Activated B cell treated with CpG ODN at 0.5 μM for 24 hours (primary cell): ENCODE data around the gene C9orf43. TPM values are rescaled to one million over a fixed set of nuclear protein-coding genes. Genes with fewer than 3 reads are reported as not detected.

Experiments used
- ATAC-seq: fragments of 200-7000 bp; cut with Tn5 transposase; one replicate; pipeline ENCODE4 v1.10.0; 2021; ENCODE audit warnings: low read depth, mild to moderate bottlenecking, moderate library complexity
- CTCF ChIA-PET: fragments of 350-600 bp; sonication (Branson Sonifier 250); formaldehyde crosslinking; loops from one replicate; lab custom pipeline; 2021; ENCODE audit warnings: antibody characterized with exemption; lab: Charles Lee
- POLR2A ChIA-PET: fragments of 350-600 bp; sonication (Branson Sonifier 250); formaldehyde crosslinking; loops from one replicate; lab custom pipeline; 2021; ENCODE audit warnings: antibody characterized with exemption; lab: Charles Lee
- DNase-seq: peaks from one replicate; pipeline ENCODE4 v3.0.0; 2022
- H3K27ac Mint-ChIP-seq: one replicate; pipeline ENCODE4 v1.8.0; 2020; ENCODE audit warnings: mixed read lengths
- H3K27me3 Mint-ChIP-seq: one replicate; pipeline ENCODE4 v1.8.0; 2021; ENCODE audit warnings: mixed read lengths
- H3K36me3 Mint-ChIP-seq: one replicate; pipeline ENCODE4 v1.8.0; 2021; ENCODE audit warnings: low read depth, mixed read lengths
- H3K4me1 Mint-ChIP-seq: one replicate; pipeline ENCODE4 v1.8.0; 2021; ENCODE audit warnings: mixed read lengths
- H3K4me3 Mint-ChIP-seq: one replicate; pipeline ENCODE4 v1.8.0; 2020; ENCODE audit warnings: mild to moderate bottlenecking, mixed read lengths
- H3K9me3 Mint-ChIP-seq: one replicate; pipeline ENCODE4 v1.8.0; 2020; ENCODE audit warnings: mixed read lengths
- CTCF ChIP-seq: fragments of 200-600 bp; IDR thresholded peaks from one replicate; pipeline ENCODE4 v1.8.0; 2022; ENCODE audit warnings: antibody characterized with exemption, mild to moderate bottlenecking
- intact Hi-C: fragments of 100-400 bp; cut with micrococcal nuclease; formaldehyde crosslinking; loops from one replicate; pipeline ENCODE4 v1.15.1; 2024
- total RNA-seq: library from RNA; stranded (reverse); gene quantifications from 2 replicates; pipeline ENCODE4 v1.2.3, GENCODE V29; 2022

C9orf43 gene
- total RNA-seq, 1 donor from 2014 or later: 1.2 TPM

DNA sequence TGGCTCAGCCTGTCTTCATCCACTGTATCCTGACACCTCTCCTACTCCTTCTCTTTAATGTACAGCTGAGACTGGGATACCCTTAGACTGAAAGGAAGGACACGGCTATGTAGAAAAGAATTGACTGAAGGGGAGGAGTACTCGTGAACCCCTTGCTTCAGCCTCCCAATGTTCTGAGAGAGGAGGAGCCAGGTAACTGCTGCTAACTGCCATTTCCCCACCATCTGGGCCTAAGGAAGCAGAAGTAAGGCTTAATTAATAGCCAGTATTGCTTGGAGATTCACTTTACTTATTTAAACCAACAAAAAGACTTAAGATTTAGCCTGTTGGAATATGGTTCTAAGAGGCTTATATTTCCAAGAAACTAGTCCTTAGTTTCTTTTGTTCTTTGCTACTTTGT, 34.2 kb downstream of the C9orf43 start:
- TF ChIP-seq CTCF: no peak
- intact Hi-C loops: no loop called here
- ATAC-seq (no peak), DNase-seq (no peak)
- Mint-ChIP-seq H3K4me1 (no peaks in the 10 kb centered on the region), H3K27me3 (no peaks in the 10 kb centered on the region), H3K9me3 (no peaks in the 10 kb centered on the region), H3K36me3 (no peaks in the 10 kb centered on the region), H3K27ac (no peak overlapping the region), H3K4me3 (no peak overlapping the region)
- CTCF ChIA-PET: interaction anchor here (1.4 to 9.7 kb wide), 5 partner anchors 137 to 222 kb away, joined by 4 to 213 read pairs (median 58); no protein-coding TSS in a partner anchor
- POLR2A ChIA-PET: no interaction called here

DNA sequence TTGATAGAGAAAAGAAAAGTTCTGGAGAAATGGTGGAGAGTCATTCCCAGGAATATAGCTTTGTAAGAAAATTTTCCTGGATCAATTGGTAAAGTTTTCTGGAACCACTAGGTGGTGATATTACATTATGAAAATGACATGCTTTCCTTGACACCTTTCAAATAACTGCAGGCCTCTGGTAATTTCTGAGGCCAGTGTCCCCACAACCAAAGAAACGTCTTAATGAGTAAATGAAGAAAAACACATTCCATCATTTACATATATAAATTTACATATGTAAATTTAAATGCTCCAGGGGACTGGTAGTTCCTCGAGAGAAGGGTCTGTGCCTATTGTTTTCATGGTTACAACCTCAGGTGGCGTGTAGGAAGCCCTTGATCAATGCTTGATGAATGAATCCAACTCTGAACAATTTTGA, 35.8 kb downstream of the C9orf43 start:
- peak; percentile 31 for ATAC-seq
- CTCF ChIA-PET: interaction anchor here (0.6 to 9.7 kb wide), 25 partner anchors 8 to 527 kb away, joined by 3 to 213 read pairs (median 4); partner anchors contain the start of genes ALAD and CDC26
- intact Hi-C loops: loop anchor here (2.0 kb wide), 6 partner anchors 46 to 172 kb away; partner anchors contain the start of genes ALAD, CDC26 and PRPF4

DNA sequence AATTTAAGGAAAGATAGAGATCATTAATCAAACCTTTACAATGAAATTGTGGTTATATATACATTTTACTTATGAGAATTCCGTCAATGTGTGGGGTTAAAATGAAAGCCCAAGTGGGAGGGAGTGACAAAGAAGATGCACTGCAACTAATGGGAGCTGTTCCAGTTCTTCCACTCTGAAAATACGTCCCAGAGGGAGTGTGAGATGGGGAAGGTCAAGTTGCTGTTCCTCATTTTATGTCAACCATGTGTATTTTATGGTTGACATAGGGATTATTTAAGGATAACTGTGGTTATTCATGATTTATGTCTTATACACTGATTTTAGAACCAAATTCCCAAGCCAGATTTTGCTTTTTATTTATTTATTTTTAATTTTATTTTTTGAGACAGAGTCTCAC, 38.8 kb downstream of the C9orf43 start:
- POLR2A ChIA-PET: no interaction called here
- TF ChIP-seq CTCF: no peak
- Mint-ChIP-seq H3K27me3 (no peaks in the 10 kb centered on the region), H3K9me3 (no peaks in the 10 kb centered on the region), H3K4me1 (no peaks in the 10 kb centered on the region), H3K27ac (no peak overlapping the region), H3K36me3 (no peaks in the 10 kb centered on the region), H3K4me3 (no peak overlapping the region)
- CTCF ChIA-PET: interaction anchor here (0.7 to 9.7 kb wide), 4 partner anchors 133 to 209 kb away, joined by 3 to 213 read pairs (median 3); partner anchors contain the start of gene CDC26
- intact Hi-C loops: no loop called here
- ATAC-seq (no peak), DNase-seq (no peak)

More for the DNA sequence above, 35.8 kb downstream of the C9orf43 start:
- no peak for DNase-seq
- Mint-ChIP-seq H3K27me3 (no peaks in the 10 kb centered on the region), H3K9me3 (no peaks in the 10 kb centered on the region), H3K36me3 (no peaks in the 10 kb centered on the region), H3K27ac (no peak overlapping the region), H3K4me1 (no peaks in the 10 kb centered on the region), H3K4me3 (no peak overlapping the region)
- no peak for TF ChIP-seq CTCF
- POLR2A ChIA-PET: interaction anchor here (0.6 to 1.6 kb wide), 4 partner anchors 24 to 209 kb away, joined by 3 to 13 read pairs (median 5); partner anchors contain the start of gene POLE3

- TF ChIP-seq CTCF: no peak
- ChIA-PET POLR2A (no interaction called here), CTCF (interaction anchor here (1.5 to 9.7 kb wide), 2 partner anchors 130 to 206 kb away, joined by 4 to 213 read pairs; no protein-coding TSS in a partner anchor)
- ATAC-seq (no peak), DNase-seq (no peak)
- Mint-ChIP-seq H3K9me3 (no peaks in the 10 kb centered on the region), H3K27me3 (no peaks in the 10 kb centered on the region), H3K4me1 (no peaks in the 10 kb centered on the region), H3K36me3 (no peaks in the 10 kb centered on the region), H3K4me3 (no peak overlapping the region), H3K27ac (no peak overlapping the region)
- intact Hi-C loops: no loop called here
Measured at GRCh38 chr9:113452113-113452605, 41.6 kb downstream of the C9orf43 start.

DNA sequence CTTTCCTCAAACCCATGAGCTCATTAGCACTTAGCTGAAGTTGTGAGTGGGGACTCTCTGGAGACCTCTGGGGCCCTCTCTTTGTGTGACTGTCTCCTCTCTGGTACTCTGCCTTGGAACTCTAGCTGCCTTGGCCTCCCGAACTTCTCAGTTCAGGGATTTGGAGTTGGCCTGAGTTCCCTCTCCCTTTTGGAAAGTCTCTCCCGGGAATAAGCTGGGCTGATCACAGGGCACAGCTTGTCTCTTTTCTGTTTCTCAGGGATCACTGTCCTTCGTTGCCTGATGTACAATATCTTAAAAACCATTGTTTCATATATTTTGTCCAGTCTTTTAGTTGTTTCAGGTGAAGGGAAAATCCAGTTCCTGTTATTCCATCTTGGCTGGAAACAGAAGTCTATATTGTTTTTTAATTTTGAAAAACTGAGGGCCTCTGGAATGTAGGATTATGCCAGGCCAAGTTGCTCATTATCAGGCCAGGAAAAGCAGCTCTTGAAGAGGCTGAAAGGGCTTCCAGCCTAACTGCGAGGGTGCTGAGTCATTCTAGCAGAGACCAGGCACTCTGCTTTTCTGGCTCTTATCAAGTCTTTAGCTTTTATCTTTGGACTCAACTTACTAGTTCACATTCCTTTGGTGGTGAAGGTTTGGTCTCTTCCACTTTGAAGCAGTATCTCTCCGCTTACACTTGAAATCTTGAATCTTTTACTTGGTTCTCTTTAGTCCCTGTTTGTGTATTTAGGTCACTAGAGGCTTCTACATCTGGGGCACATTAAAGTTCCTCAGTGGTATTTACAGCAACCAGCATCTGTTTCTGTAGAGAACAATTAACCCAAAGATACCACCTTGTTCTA, 44.6 kb downstream of the C9orf43 start:
- CTCF ChIA-PET: interaction anchor here (0.8 to 1.1 kb wide), 4 partner anchors 9 to 203 kb away, joined by 3 to 4 read pairs (median 3); no protein-coding TSS in a partner anchor
- intact Hi-C loops: no loop called here
- no peaks in the 10 kb centered on the region for H3K27me3 Mint-ChIP-seq
- H3K9me3 Mint-ChIP-seq: no peaks in the 10 kb centered on the region
- TF ChIP-seq CTCF: no peak
- H3K27ac Mint-ChIP-seq: no peak overlapping the region
- H3K4me1 Mint-ChIP-seq: no peaks in the 10 kb centered on the region
- DNase-seq (no peak), ATAC-seq (no peak)
- no peaks in the 10 kb centered on the region for H3K36me3 Mint-ChIP-seq
- no peak overlapping the region for H3K4me3 Mint-ChIP-seq
- POLR2A ChIA-PET: interaction anchor here (0.7 kb wide), 1 partner anchor 33 kb away, joined by 13 read pairs; no protein-coding TSS in a partner anchor
